BE2C (cell line): ENCODE results near the gene DNAJC4.

ENCODE experiments used
- DNase-seq: peaks from one replicate; pipeline ENCODE4 v3.0.0-alpha.2; 2020
- H3K27me3 ChIP-seq: fragments of 250-450 bp; sonication (Bioruptor Pico); 2 replicates; pipeline ENCODE4 v1.5.1; 2020; ENCODE audit warnings: mild to moderate bottlenecking
- H3K36me3 ChIP-seq: fragments of 250-450 bp; sonication (Bioruptor Pico); 2 replicates; pipeline ENCODE4 v1.5.1; 2020; ENCODE audit warnings: mild to moderate bottlenecking
- H3K4me1 ChIP-seq: fragments of 250-450 bp; sonication (Bioruptor Pico); 2 replicates; pipeline ENCODE4 v1.5.1; 2020
- H3K4me3 ChIP-seq: 2 replicates; pipeline ENCODE4 v1.5.1; 2011; ENCODE audit warnings: low read depth, low read length
- H3K9me3 ChIP-seq: fragments of 250-450 bp; sonication (Bioruptor Pico); 2 replicates; pipeline ENCODE4 v1.5.1; 2020
- CTCF ChIP-seq: IDR thresholded peaks from 2 replicates; pipeline ENCODE4 v1.5.1; 2012; ENCODE audit warnings: mild to moderate bottlenecking, low read depth, low read length

The DNAJC4 gene

GRCh38 chr11:64254326-64254725 is 24.0 kb downstream of the DNAJC4 start:
- Histone ChIP-seq H3K4me1 (no peaks in the 10 kb centered on the region), H3K27me3 (no peaks in the 10 kb centered on the region), H3K9me3 (no peaks in the 10 kb centered on the region), H3K4me3 (no peak overlapping the region), H3K36me3 (peaks cover 3% of the 10 kb centered on the region; the same call in 1 of the 2 replicates)
- no peak for DNase-seq
- TF ChIP-seq CTCF, result no peak

- DNase-seq, result no peak
- no peak overlapping the region for H3K4me3 ChIP-seq
- TF ChIP-seq CTCF, result no peak
- no peaks in the 10 kb centered on the region for H3K9me3 ChIP-seq
- H3K36me3 ChIP-seq, result peaks cover 3% of the 10 kb centered on the region; the same call in 1 of the 2 replicates
- H3K4me1 ChIP-seq, result no peaks in the 10 kb centered on the region
- no peaks in the 10 kb centered on the region for H3K27me3 ChIP-seq
These were observed 25.1 kb downstream of the DNAJC4 start for GRCh38 chr11:64255135-64256128.

GRCh38 chr11:64256300-64256699 is 26.0 kb downstream of the DNAJC4 start:
- no peak for TF ChIP-seq CTCF
- peaks cover 3% of the 10 kb centered on the region; the same call in 1 of the 2 replicates for H3K36me3 ChIP-seq
- DNase-seq, result no peak
- no peaks in the 10 kb centered on the region for H3K27me3 ChIP-seq
- H3K4me3 ChIP-seq, result no peak overlapping the region
- no peaks in the 10 kb centered on the region for H3K9me3 ChIP-seq
- H3K4me1 ChIP-seq, result no peaks in the 10 kb centered on the region

- Histone ChIP-seq H3K27me3 (no peaks in the 10 kb centered on the region), H3K4me3 (no peak overlapping the region), H3K9me3 (no peaks in the 10 kb centered on the region), H3K36me3 (peaks cover 3% of the 10 kb centered on the region), H3K4me1 (peaks cover 7% of the 10 kb centered on the region)
- no peak for TF ChIP-seq CTCF
- no peak for DNase-seq
These were observed 28.0 kb downstream of the DNAJC4 start for GRCh38 chr11:64258356-64258755.

- H3K36me3 ChIP-seq, result peaks cover 3% of the 10 kb centered on the region
- TF ChIP-seq CTCF, result no peak
- no peaks in the 10 kb centered on the region for H3K9me3 ChIP-seq
- no peak overlapping the region for H3K4me3 ChIP-seq
- H3K4me1 ChIP-seq, result peaks cover 14% of the 10 kb centered on the region
- H3K27me3 ChIP-seq, result no peaks in the 10 kb centered on the region
- no peak for DNase-seq
These were observed 28.7 kb downstream of the DNAJC4 start for GRCh38 chr11:64258946-64259532.
